ENCODE results near the gene DIP2C.
"Not testable (repeated sequence)": the region's sequence is repeated elsewhere in the genome, so short reads cannot be mapped to it uniquely, and the experiment has no call there.

The DIP2C gene

DNA sequence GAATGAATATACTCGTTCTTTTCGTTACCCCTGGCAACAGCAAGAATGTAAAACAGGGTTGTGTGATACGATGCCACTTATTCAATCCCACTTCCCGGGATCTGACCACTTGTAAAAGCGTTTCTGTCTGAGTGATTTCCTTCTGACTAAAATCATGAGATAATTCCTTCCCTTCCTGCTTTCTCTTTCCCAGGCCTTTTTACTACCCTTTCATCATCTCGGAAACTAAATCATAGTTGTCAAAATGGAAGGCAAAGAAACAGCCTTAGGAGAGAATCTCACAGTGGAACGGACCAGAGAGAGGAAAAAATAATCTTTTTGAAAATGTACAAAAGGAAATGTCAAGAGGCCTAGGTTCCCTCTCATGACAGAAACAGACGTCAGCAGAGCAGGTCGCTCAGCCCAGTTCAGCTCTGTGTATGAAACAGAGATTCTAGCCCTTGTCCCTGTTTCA, 29.8 kb downstream of the DIP2C start:
- DNase-seq: no peak

DNA sequence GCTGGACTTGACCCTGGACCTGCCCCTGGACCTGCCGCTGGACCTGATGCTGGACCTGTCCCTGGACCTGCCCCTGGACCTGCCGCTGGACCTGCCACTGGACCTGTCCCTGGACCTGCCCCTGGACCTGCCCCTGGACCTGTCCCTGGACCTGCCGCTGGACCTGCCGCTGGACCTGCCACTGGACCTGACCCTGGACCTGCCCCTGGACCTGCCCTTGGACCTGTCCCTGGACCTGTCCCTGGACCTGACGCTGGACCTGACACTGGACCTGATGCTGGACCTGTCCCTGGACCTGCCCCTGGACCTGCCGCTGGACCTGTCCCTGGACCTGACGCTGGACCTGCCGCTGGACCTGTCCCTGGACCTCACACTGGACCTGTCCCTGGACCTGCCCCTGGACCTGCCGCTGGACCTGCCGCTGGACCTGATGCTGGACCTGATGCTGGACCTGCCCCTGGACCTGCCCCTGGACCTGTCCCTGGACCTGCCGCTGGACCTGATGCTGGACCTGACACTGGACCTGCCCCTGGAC, 31.6 kb downstream of the DIP2C start:
- not testable (repeated sequence) for DNase-seq

DNA sequence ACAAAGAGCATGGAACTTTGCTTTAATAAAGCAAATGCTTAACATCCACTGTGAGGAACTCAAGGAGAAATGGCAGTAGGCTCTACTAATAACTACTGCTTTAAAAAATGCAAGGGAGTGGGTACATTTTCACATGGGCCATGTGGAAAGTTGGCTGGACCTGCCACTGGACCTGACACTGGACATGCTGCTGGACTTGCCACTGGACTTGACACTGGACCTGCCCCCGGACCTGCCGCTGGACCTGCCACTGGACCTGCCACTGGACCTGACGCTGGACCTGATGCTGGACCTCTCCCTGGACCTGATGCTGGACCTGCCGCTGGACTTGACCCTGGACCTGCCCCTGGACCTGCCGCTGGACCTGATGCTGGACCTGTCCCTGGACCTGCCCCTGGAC, 32.6 kb downstream of the DIP2C start:
- DNase-seq: no peak

DNA sequence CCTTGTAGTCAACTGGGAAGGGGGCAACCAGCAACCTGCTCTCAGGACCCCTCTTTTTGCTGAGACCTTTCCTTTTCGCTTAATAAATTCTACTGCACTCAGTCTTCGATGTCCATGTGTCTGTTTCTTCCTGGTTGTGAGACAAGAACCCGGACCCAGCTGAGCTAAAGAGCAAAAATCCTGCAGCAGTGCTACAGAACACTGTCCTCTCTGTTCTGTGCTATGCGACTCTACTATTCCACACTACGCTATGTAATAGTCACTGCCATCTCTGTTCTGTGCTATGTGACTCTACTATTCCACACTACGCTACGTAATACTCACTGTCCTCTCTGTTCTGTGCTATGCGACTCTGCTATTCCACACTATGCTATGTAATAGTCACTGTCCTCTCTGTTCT, 34.3 kb downstream of the DIP2C start:
- no peak for DNase-seq

DNA sequence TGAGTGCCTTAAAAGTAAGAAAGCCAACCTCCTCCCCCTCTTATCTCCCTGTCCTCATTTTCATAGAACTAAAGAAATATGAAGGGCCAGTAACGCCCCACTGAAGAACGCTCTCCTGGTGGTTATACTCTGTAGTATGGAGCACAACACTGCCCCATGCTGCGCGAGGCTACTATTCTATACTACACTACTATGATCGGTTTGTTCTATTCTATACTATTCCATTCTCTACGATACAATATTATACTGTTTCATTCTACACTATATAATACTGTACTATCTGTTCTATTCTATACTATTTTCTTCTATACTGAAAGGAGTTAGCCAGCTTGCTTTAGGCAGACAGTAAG, 34.8 kb downstream of the DIP2C start:
- no peak for DNase-seq

DNA sequence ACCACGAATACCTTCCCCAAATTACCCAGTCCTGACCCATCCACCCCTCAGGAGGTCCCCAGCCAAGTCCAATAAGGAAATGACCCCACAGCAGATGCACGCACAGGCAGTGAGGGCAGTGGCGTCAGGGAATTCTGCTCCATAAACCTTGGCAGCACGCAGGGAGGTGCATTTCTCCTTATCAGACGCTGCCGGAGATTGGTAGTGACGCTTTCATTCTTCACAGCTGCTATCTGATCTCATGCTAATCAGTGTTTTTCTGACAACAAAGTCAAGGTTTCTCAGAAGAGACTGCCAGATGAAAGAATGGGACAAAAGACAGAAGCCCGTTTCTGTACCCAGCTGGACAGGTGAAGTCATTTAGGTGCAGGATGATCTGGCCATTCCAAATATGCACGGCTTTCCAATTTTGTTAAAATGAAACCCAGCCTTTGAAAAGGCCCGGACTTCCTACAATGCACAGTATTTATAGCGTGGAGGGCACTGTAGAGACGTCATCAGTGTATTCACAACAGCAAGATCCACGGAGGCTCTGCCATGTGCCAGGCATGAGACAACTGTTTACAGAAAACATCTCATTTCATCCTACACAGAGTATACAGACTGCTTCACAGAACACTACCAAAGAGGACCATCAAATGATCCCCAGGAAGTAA, 35.3 kb downstream of the DIP2C start:
- no peak for DNase-seq

DNA sequence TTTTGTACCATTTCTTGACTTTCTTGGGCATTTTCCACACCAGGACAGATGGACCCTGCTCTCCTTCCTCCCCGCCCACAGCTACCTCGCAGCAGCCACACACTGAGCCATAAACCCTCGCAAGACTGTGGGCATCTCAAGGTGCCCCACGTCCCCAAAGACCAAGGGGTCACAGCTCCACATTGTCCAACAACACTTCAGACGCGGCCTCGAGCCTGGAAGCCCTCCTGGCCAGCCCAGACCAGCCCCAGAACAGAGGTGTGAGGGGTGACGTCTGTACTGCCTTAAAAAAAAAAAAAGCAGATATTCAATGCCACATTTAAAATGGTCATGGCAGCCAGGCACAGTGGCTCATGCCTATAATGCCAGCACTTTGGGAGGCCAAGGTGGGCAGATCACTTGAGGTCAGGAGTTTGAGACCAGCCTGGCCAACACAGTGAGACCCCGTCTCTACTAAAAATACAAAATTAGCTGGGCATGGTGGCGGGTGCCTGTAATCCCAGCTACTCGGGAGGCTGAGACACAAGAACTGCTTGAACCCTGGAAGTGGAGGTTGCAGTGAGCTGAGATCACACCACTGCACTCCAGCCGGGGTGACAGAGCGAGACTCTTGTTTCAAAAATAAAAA, 36.5 kb downstream of the DIP2C start:
- not testable (repeated sequence) for DNase-seq

DNA sequence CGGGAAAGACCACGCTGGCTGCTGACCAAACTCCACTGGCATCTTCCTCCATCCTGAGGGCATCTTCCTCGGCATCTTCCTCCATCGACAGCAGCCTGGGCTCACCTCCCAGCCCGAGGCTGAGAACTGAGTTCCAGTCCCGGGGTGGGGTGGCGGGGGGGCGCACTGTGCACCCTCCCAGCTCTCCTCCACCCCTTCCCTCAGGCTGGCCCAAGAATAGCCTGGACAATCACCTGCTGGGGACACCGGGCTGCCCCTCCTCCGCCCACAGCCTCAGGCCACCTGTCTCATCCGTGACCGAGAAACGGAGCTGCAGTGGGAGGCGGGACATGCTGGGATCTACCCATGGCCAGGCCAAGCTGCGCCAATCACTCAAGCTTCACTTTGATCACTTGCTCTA, 37.2 kb downstream of the DIP2C start:
- no peak for DNase-seq

DNA sequence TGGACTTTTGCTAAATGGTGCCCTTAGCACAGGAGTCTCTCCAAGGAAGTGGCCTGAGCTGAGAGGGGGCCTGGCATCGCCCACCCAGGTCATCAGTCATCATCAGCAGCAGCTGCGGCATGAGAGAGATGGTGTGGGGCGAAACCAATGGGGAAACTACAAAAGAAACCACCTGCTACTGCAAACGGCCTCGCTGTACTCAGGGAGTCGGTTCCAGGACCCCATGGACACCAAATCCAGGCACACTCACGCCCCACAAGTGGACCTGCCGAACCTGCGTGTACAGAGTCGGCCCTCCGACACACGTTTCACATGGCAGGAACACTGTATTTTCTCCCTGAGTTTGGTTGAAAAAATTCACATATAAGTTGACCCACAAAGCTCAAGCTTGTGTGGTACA, 37.8 kb downstream of the DIP2C start:
- DNase-seq: no peak

DNA sequence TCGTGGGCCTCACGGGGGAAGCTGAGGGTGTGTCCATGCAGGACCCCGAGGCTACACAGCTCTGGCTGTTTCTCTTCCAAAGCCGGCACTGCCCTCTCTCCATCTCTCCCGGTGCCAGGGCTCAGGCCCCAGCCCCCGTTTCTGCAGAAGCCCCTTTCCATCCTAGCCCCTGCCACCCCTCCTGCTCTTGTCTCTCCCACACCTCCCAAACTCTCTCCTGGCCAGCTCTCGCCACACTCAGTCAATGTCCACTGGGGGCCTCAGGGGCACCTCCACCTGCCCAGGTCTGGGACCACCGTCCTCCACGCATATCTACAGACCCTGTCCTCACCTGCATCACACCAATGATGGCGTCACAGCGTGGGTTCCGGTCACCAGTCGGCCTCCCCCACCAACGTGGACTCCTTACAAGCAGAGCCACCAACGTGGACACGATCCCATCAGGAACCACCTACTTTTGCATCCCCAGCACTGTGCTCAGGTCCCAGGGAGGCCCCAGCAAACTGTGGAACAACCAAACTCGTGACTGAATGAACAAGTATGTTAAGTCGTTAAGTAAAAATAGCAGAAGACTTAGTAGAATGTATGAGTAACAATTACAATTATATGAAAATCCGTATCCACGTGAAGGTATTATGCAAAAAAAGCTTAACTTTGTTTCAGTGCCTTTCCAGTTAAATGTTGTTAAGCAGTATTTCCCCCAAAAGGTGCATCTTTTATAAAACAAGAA, 38.4 kb downstream of the DIP2C start:
- no peak for DNase-seq

DNA sequence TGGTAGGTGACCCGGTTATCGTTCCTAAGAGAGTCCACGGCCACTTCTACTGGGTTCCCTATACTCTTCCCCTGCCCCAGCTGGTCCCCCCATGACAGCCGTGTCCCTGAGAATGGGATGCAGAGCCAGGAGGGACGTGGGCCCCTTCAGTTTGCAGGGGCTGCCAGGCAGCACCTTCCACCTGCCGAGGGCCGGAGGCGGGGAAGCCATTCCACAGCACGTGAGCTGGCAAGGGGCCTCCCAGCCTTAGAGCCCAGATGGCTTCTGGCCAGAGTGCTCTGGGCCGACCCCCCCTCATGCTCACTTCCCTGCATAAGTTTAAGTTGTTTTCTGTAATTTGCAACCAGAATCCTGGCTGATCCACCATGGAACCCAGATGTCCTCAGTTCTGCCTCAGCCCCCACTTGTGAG, 39.0 kb downstream of the DIP2C start:
- DNase-seq: no peak

DNA sequence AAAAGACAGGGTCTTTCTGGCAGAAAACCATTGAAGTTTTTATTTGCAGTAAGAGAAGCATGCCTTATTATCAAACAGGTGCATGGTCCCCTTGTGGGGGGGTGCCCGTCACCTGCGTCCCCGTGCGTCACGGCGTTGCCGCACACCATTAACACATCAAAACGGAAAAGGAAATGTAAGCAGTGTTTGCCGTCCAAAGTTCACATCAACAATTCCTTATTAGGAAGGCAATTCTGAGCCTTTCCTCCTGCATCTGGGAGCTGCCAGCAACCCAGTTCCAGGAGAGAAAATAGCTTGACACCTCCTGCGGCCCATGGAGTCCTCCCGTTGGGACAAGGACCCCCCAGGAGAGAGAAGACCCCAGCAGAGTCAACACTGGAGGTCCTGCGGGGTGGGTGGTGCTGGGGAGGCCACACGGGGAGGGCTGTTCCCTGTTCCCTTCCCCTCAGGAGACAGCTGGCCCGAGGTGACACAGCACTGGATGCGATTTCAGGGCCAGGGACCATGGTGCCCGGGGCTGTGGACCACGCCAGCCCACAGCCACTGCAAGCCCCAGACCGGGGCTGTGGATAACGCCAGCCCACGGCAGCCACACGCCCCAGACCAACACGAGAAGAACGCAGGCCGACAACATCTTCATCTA, 39.5 kb downstream of the DIP2C start:
- no peak for DNase-seq

DNA sequence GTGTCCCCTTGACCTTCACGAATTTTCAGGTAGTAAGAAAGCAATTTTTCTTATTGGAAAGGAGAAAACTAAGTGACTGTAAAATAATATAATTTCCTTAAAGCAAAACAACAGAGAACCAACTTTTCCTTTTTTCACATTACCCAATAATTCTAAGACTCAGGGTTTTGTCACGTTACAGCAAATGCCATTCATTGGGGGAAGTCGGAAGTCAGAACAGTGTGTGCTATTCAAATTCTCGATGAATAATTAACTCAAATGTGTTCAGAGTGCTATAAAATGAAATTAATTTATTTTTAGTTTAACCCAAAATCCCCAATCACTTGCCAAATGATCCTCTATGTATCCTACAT, 40.0 kb downstream of the DIP2C start:
- DNase-seq: no peak

DNA sequence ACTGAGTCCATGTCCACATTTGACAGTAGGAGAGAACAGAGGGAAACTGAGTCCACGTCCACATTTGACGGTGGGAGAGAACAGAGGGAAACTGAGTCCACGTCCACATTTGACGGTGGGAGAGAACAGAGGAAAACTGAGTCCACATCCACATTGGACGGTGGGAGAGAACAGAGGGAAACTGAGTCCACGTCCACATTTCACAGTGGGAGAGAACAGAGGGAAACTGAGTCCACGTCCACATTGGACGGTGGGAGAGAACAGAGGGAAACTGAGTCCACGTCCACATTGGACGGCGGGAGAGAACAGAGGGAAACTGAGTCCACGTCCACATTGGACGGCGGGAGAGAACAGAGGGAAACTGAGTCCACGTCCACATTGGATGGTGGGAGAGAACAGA, 42.4 kb downstream of the DIP2C start:
- DNase-seq: not testable (repeated sequence)

DNA sequence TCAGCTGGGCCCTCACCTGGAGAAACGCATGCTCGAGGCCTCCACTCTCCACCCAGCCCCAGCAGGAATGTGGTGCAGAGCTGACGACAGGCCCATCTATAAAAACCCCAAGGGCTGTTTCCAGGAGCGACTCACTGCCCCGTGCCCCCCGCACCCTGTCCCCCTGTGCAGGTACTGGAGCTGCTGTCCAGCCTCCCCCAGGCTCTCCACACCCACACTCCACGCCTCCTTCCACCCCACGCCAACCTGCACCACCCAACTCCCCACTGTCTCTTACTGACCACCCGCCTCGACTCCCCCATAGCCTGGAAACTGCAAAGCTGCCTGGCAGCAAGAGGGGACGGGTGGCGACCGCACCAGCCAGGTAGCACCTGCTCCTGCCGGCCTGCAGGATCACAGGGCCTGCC, 43.3 kb downstream of the DIP2C start:
- DNase-seq: no peak

DNA sequence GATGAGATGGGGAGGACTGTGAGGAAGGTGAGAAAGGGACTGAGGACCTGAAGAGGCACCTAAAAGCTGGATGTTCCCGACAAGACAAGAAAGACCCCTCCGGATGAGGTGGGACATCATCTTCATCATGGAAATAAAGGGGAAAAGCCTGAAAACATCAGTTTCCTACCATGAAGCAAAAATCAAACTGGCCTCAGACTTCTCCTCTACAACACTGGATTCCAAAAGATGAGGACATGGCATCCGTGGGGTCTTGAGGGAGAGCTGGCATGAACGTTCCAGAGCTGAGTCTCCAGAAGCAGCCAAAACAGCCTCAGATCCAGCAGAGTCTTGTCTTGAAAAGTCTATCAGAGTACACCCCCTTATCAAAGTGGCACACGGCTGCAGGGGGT, 44.5 kb downstream of the DIP2C start:
- no peak for DNase-seq

DNA sequence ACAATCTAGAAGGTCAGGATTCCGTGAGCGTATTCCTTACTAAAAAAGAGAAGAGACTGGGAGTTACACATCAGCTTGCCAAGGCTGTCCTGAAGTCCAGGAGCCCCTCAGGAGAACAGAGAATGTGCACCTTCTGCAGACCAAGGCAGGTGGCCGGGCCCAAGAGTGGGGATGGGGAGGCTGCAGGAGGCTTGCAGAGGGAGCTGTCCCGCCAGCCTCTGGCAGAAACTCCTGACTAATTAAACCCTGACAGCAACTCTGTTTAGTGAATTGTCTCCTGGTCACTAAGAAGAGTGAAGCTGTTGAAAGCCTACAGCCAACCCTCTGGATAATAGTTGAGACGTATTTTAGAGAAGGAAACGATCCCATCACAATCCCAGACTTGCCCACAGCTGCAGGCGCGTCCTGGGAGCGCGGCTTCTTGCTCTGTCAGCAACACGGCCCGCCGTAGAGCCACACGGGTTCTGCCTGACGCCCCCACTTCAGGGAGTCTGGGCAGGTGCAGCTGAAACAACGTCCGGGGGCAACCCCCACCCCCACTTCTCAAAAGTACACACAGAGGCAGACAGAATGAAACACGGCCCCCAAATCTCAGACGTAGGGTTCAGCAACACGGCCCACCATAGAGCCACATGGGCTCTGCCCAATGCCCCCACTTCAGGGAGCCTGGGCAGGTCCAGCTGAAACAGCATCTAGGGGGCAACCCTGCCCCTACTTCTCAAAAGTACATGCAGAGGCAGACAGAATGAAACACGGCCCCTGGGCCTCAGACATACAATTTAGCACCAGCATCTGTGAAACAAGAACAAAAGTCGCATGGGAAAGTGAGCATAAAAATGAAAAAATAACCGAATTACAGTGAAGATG, 45.2 kb downstream of the DIP2C start:
- DNase-seq: no peak

DNA sequence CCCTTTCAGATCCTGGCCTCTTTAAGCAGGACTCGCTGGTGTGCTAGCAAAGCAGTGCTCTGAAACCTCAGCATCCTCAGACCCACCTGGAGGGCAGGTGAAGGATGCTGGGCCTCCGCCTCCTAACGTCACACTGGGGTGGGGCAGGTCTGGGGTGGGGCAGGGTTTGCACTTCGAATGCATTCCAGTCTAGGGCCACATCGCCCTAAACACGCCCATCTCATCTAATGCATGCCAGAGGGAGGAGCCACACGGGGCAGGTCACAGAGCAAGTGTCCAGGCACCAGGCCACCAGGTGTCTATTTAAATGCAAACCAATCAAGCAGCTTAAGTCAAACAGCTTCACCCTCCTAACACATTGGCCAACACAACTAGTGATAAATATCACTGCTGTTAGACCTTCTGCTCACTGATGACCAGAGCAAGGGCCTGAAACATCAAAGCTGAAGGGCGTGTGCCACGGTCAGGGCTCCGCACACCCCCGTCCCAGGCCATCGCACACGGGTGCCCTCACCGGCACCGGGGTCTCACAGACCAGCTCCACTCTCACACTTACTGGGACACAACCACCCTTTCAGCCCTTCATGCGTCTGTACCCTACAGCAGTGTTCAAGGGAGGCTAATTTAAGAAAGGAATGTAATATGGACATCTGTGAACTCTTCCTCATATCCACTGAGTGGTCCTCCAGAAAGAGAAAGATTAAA, 47.1 kb downstream of the DIP2C start:
- no peak for DNase-seq

DNA sequence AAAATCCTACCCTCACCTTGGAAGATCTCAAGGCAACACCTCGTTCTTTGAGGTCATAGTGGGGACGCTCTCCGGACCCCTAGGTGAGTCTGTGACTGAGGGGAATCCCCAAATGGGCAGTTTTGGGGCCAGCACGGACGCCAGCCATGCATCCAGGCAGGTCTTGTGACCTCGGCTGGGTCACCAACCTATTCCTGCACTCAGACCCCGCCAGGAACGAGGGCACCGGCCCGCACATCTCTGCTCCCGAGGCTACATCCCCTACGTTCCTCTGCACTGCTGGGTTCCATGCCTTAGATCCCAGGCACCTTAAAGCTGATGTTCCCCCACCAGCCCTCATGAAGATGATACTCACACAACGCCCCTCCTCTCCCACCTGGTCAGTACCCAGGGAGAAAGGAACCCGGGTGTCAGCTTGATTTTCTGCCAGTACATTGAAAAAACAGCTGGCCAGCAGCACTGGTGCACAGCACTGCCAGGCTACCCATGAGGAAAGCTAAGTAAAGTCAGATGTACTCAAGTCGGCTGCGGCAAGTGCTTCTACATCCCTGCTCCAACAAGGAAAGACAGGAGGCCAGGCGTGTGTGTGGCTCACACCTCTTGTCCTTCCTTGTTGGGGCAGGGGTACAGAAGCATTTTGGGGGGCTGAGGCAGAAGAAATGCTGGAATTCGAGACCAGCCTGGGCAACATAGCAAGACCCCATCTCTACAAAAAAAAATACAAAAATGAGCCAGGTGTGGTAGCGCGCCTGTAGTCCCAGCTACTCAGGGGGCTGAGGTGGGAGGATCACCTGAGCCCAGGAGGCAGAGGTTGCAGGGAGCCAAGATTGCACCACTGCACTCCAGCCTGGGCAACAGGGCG, 48.1 kb downstream of the DIP2C start:
- no peak for DNase-seq

DNA sequence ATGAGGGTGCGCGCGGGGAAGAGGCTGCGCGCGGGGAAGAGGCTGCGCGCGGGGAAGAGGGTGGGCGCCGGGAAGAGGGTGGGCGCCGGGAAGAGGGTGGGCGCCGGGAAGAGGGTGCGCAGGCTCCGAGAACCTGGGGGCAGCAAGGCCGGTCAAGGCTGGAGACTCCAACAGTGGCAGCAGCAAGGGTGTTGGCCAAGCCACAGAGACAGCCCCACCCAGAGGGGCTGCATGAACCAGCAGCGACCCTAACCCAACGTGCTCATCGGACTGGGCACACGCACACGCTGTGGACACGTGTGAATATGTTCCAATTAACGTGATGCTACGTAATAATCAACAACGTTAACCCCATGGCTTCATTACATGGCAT, 48.8 kb downstream of the DIP2C start:
- no peak for DNase-seq

All from NCI-H187 (cell line).